ENCODE data around the gene CPLX4.
"Not testable (repeated sequence)": the region's sequence is repeated elsewhere in the genome, so short reads cannot be mapped to it uniquely, and the experiment has no call there.

CPLX4 gene

GRCh38 chr18:59269563-59270119 lies 48.8 kb downstream of the CPLX4 start:
- DNase-seq (ENCODE audit: low read depth), result no peak

GRCh38 chr18:59268721-59269562 lies 49.5 kb downstream of the CPLX4 start:
- DNase-seq (ENCODE audit: low read depth), result no peak

GRCh38 chr18:59268127-59268720 lies 50.2 kb downstream of the CPLX4 start:
- no peak for DNase-seq (ENCODE audit: low read depth)

- no peak for DNase-seq (ENCODE audit: low read depth)
Measured at GRCh38 chr18:59267503-59268126, 50.8 kb downstream of the CPLX4 start.

- DNase-seq (ENCODE audit: low read depth), result no peak
Measured at GRCh38 chr18:59266886-59267502, 51.5 kb downstream of the CPLX4 start.

GRCh38 chr18:59266459-59266858 lies 52.0 kb downstream of the CPLX4 start:
- DNase-seq (ENCODE audit: low read depth), result no peak

- no peak for DNase-seq (ENCODE audit: low read depth)
Measured at GRCh38 chr18:59265974-59266369, 52.5 kb downstream of the CPLX4 start.

- no peak for DNase-seq (ENCODE audit: low read depth)
Measured at GRCh38 chr18:59265246-59265973, 53.0 kb downstream of the CPLX4 start.

- DNase-seq (ENCODE audit: low read depth), result no peak
Measured at GRCh38 chr18:59264651-59265245, 53.7 kb downstream of the CPLX4 start.

GRCh38 chr18:59264121-59264571 lies 54.3 kb downstream of the CPLX4 start:
- DNase-seq (ENCODE audit: low read depth), result no peak

- DNase-seq (ENCODE audit: low read depth), result no peak
Measured at GRCh38 chr18:59263661-59264060, 54.8 kb downstream of the CPLX4 start.

- DNase-seq (ENCODE audit: low read depth), result not testable (repeated sequence)
Measured at GRCh38 chr18:59262243-59262642, 56.2 kb downstream of the CPLX4 start.

- DNase-seq (ENCODE audit: low read depth), result not testable (repeated sequence)
Measured at GRCh38 chr18:59261842-59262241, 56.6 kb downstream of the CPLX4 start.

- DNase-seq (ENCODE audit: low read depth), result not testable (repeated sequence)
Measured at GRCh38 chr18:59255491-59255890, 63.0 kb downstream of the CPLX4 start.

GRCh38 chr18:59249199-59249774 lies 69.2 kb downstream of the CPLX4 start:
- no peak for DNase-seq (ENCODE audit: low read depth)

GRCh38 chr18:59246796-59247195 lies 71.7 kb downstream of the CPLX4 start:
- no peak for DNase-seq (ENCODE audit: low read depth)

Measured in activated gamma-delta T cell treated with anti-CD3 and anti-CD28 coated beads, Interleukin-2, amount 50 U/mL, for 16 hours (primary cell).